Loucy (cell line): ENCODE measurements around the gene FNDC3A.
A peak's percentile ranks its signal among the peaks of the same experiment; 100 is the strongest.

Experiments
- H2AFZ ChIP-seq: fragments of 200-600 bp; sonication (generic); 2 replicates; pipeline ENCODE4 v1.6.0; 2016; ENCODE audit warnings: antibody characterized with exemption, mild to moderate bottlenecking, low read length, moderate library complexity
- H3F3A ChIP-seq: fragments of 200-600 bp; 2 replicates; pipeline ENCODE4 v1.6.0; 2016; ENCODE audit warnings: antibody characterized with exemption, low read depth, mild to moderate bottlenecking
- H3K27me3 ChIP-seq: fragments of 200-600 bp; sonication (generic); 2 replicates; pipeline ENCODE4 v1.6.1; 2014; ENCODE audit warnings: low read length, mild to moderate bottlenecking; ENCODE audit not compliant: insufficient read depth, poor library complexity, severe bottlenecking
- H3K36me3 ChIP-seq: fragments of 200-600 bp; sonication (generic); 2 replicates; pipeline ENCODE4 v1.6.1; 2016; ENCODE audit warnings: low read length; ENCODE audit not compliant: insufficient read depth
- H3K4me1 ChIP-seq: fragments of 200-600 bp; sonication (generic); 2 replicates; pipeline ENCODE4 v1.5.1; 2014; ENCODE audit warnings: low read length, mild to moderate bottlenecking; ENCODE audit not compliant: insufficient read depth, poor library complexity, severe bottlenecking
- H3K4me2 ChIP-seq: fragments of 200-600 bp; sonication (generic); 2 replicates; pipeline ENCODE4 v1.6.0; 2014; ENCODE audit warnings: antibody characterized with exemption, low read length, low read depth, mild to moderate bottlenecking; ENCODE audit not compliant: poor library complexity, severe bottlenecking
- H3K4me3 ChIP-seq: fragments of 200-600 bp; sonication (generic); 2 replicates; pipeline ENCODE4 v1.5.1; 2014; ENCODE audit warnings: low read length, mild to moderate bottlenecking, mixed read lengths; ENCODE audit not compliant: poor library complexity, severe bottlenecking
- H3K79me2 ChIP-seq: fragments of 200-600 bp; sonication (generic); 2 replicates; pipeline ENCODE4 v1.6.1; 2014; ENCODE audit warnings: low read length; ENCODE audit not compliant: insufficient read depth
- H3K9ac ChIP-seq: fragments of 200-600 bp; sonication (generic); 2 replicates; pipeline ENCODE4 v1.6.0; 2014; ENCODE audit warnings: mild to moderate bottlenecking, low read depth, low read length, moderate library complexity; ENCODE audit not compliant: poor library complexity, severe bottlenecking
- H3K9me2 ChIP-seq: fragments of 200-600 bp; sonication (generic); replicated peaks from 2 replicates; pipeline ENCODE4 v1.6.1; 2016; ENCODE audit warnings: low read depth, low read length, mixed read lengths
- H3K9me3 ChIP-seq: fragments of 200-600 bp; sonication (generic); 2 replicates; pipeline ENCODE4 v1.6.1; 2014; ENCODE audit warnings: mild to moderate bottlenecking, antibody characterized with exemption, low read length, low read depth; ENCODE audit not compliant: insufficient read depth
- H4K20me1 ChIP-seq: fragments of 200-600 bp; sonication (generic); 2 replicates; pipeline ENCODE4 v1.6.0; 2014; ENCODE audit warnings: antibody characterized with exemption, low read length, mild to moderate bottlenecking; ENCODE audit not compliant: insufficient read depth, poor library complexity, severe bottlenecking
- EZH2phosphoT487 ChIP-seq: fragments of 200-600 bp; IDR thresholded peaks from 2 replicates; pipeline ENCODE4 v1.6.1; 2018; ENCODE audit warnings: antibody characterized with exemption, mild to moderate bottlenecking, moderate library complexity, borderline replicate concordance
- TF ChIP-seq, protein P1 (sequence below): fragments of 200-600 bp; sonication (generic); conservative IDR thresholded peaks from 2 replicates; pipeline ENCODE4 v1.5.1; 2014; ENCODE audit warnings: mild to moderate bottlenecking, antibody characterized with exemption, low read length

FNDC3A gene

DNA sequence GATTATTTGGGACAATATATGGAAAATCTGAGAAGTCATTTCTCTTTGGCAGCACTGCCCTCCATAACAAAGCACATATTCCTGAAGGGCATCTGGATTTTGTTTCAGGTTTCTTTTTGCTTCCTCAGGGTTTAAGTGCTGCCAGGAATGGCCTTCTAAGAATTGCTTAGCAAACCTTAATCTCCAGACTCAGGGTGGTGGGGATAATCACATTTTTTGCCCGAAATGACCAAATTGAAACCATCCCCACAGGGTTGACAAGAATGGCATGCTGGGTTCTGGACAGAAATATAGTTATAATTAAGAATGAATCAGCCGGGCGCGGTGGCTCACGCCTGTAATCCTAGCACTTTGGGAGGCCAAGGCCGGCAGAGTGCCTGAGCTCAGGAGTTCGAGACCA lies 265.6 kb downstream of the FNDC3A start:
- no peaks in the 10 kb centered on the region for H4K20me1 ChIP-seq
- H2AFZ ChIP-seq: no peak overlapping the region
- H3K4me1 ChIP-seq: peaks cover under 1% of the 10 kb centered on the region
- H3K79me2 ChIP-seq: no peaks in the 10 kb centered on the region
- H3K9ac ChIP-seq: no peak overlapping the region
- H3K9me2 ChIP-seq: no peaks in the 10 kb centered on the region
- no peaks in the 10 kb centered on the region for H3K27me3 ChIP-seq
- H3K36me3 ChIP-seq: no peaks in the 10 kb centered on the region
- no peak for TF ChIP-seq EZH2phosphoT487
- TF ChIP-seq, protein P1, sequence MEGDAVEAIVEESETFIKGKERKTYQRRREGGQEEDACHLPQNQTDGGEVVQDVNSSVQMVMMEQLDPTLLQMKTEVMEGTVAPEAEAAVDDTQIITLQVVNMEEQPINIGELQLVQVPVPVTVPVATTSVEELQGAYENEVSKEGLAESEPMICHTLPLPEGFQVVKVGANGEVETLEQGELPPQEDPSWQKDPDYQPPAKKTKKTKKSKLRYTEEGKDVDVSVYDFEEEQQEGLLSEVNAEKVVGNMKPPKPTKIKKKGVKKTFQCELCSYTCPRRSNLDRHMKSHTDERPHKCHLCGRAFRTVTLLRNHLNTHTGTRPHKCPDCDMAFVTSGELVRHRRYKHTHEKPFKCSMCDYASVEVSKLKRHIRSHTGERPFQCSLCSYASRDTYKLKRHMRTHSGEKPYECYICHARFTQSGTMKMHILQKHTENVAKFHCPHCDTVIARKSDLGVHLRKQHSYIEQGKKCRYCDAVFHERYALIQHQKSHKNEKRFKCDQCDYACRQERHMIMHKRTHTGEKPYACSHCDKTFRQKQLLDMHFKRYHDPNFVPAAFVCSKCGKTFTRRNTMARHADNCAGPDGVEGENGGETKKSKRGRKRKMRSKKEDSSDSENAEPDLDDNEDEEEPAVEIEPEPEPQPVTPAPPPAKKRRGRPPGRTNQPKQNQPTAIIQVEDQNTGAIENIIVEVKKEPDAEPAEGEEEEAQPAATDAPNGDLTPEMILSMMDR: no peak
- no peaks in the 10 kb centered on the region for H3K9me3 ChIP-seq
- no peak overlapping the region for H3K4me2 ChIP-seq
- no peak overlapping the region for H3K4me3 ChIP-seq
- H3F3A ChIP-seq: no peaks in the 10 kb centered on the region

DNA sequence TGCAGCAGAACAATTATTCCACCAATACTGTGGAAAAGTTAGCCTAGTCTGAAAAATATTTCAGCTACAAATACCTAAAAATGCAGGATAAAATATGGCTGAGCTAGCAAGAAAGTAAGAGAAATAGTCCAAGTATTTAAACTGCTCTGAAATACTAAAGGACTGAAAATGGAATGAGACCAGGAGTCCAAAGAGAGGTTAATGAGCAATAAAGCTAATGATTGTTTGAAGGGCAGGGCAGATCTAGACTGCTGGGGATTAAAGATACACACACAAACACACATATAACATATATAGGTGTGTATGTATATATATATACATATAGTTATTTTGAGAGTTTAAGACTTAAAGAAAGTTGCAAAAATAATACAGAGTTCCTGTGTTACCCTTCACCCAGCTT lies 269.4 kb downstream of the FNDC3A start:
- no peaks in the 10 kb centered on the region for H3F3A ChIP-seq
- no peak overlapping the region for H3K4me2 ChIP-seq
- no peaks in the 10 kb centered on the region for H3K36me3 ChIP-seq
- no peak overlapping the region for H2AFZ ChIP-seq
- no peaks in the 10 kb centered on the region for H4K20me1 ChIP-seq
- H3K27me3 ChIP-seq: no peaks in the 10 kb centered on the region
- peaks cover 29% of the 10 kb centered on the region for H3K4me1 ChIP-seq
- H3K79me2 ChIP-seq: peaks cover 22% of the 10 kb centered on the region
- H3K9me2 ChIP-seq: no peaks in the 10 kb centered on the region
- no peaks in the 10 kb centered on the region for H3K9me3 ChIP-seq
- no peak overlapping the region for H3K9ac ChIP-seq
- TF ChIP-seq, protein P1: no peak
- no peak for TF ChIP-seq EZH2phosphoT487
- H3K4me3 ChIP-seq: no peak overlapping the region

DNA sequence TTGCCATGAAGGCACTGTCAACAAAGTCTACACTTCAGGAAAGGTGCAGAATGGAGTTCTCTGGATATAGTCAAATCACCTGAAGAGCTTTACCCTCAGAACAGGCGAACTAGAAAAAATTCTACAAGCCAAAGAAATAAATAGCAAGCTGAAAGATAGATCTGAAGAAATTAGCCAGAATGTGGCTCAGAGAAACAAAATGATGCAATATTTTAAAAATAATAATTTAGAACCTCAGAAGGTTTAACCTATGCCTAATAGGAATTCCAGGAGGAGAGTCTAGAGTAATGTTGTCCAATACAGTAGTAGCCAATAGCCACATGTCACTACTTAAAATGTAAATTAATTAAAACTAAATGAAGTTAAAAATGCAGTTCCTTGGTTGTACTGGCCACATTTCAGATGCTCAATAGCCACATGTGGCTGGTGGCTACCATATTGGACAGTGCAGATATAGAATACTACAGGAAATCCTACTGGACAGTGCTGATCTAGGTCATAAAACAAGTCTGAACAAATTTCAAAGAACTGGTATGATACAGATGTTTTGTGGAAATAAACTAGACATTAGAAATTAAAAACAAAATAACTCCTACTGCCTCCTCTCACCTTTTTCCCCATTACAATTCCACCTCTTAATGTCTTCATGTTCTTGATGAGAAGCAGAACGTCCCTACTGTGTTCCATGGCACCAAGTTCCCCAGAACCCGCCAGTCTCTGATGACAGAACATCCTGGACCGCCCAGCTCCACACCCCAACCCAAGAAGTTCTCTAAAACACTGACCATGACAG lies 271.3 kb downstream of the FNDC3A start:
- H3K4me3 ChIP-seq: peak overlapping the region; percentile 97
- H3K27me3 ChIP-seq: no peaks in the 10 kb centered on the region
- H3K4me2 ChIP-seq: peak overlapping the region; percentile 95
- peak overlapping the region; percentile 83 for H3K9ac ChIP-seq
- H3K36me3 ChIP-seq: no peaks in the 10 kb centered on the region
- H3K79me2 ChIP-seq: peaks cover 40% of the 10 kb centered on the region
- peaks cover 47% of the 10 kb centered on the region for H3K4me1 ChIP-seq
- H3K9me3 ChIP-seq: no peaks in the 10 kb centered on the region
- H3F3A ChIP-seq: no peaks in the 10 kb centered on the region
- H3K9me2 ChIP-seq: no peaks in the 10 kb centered on the region
- TF ChIP-seq EZH2phosphoT487: no peak
- TF ChIP-seq, protein P1: no peak
- H2AFZ ChIP-seq: peak overlapping the region; percentile 97
- H4K20me1 ChIP-seq: no peaks in the 10 kb centered on the region
